HCT116 (cell line): Measurements from ENCODE around the gene SLC44A1.

Experiments
- CTCF ChIP-seq, 3 experiments: fragments of 200-600 bp in 1 of 3; sonication (generic) in 1 of 3; IDR thresholded peaks in 2 of 3; conservative IDR thresholded peaks in 1 of 3; 2 replicates each; pipeline ENCODE4 v1.5.1; 2012 to 2017; ENCODE audit warnings: low read depth in 2 of 3, low read length in 2 of 3, antibody characterized with exemption in 1 of 3, borderline replicate concordance in 1 of 3, control low read depth in 1 of 3, mild to moderate bottlenecking in 1 of 3, mixed read lengths in 1 of 3, mixed run types in 1 of 3, moderate library complexity in 1 of 3; ENCODE audit not compliant: insufficient read depth in 1 of 3
- EZH2 ChIP-seq: fragments of 200-600 bp; sonication (generic); IDR thresholded peaks from 2 replicates; pipeline ENCODE4 v1.6.1; 2017; ENCODE audit warnings: antibody characterized with exemption, mixed run types
- EZH2phosphoT487 ChIP-seq: fragments of 200-600 bp; IDR thresholded peaks from 2 replicates; pipeline ENCODE4 v1.6.1; 2018; ENCODE audit warnings: antibody characterized with exemption, borderline replicate concordance
- FOSL1 ChIP-seq: IDR thresholded peaks from 2 replicates; pipeline ENCODE4 v1.6.1; 2012; ENCODE audit warnings: low read depth
- JUND ChIP-seq: IDR thresholded peaks from 2 replicates; pipeline ENCODE4 v1.6.1; 2012
- MAX ChIP-seq: IDR thresholded peaks from 2 replicates; pipeline ENCODE4 v1.6.1; 2012
- POLR2A ChIP-seq: IDR thresholded peaks from 2 replicates; pipeline ENCODE4 v1.7.0; 2011; ENCODE audit warnings: borderline replicate concordance; ENCODE audit not compliant: insufficient read depth, insufficient read length; ENCODE audit errors: extremely low read depth
- POLR2AphosphoS5 ChIP-seq: IDR thresholded peaks from 2 replicates; pipeline ENCODE4 v1.6.1; 2011; ENCODE audit warnings: mild to moderate bottlenecking, low read depth, low read length, moderate library complexity
- RAD21 ChIP-seq: IDR thresholded peaks from 2 replicates; pipeline ENCODE4 v1.6.1; 2012; ENCODE audit warnings: low read depth, mild to moderate bottlenecking
- REST ChIP-seq: IDR thresholded peaks from 2 replicates; pipeline ENCODE4 v1.6.1; 2012; ENCODE audit warnings: low read depth
- SP1 ChIP-seq: IDR thresholded peaks from 2 replicates; pipeline ENCODE4 v1.6.1; 2012; ENCODE audit warnings: low read depth
- SRF ChIP-seq: IDR thresholded peaks from 2 replicates; pipeline ENCODE4 v1.6.1; 2012; ENCODE audit warnings: low read depth
- TCF7L2 ChIP-seq: IDR thresholded peaks from 2 replicates; pipeline ENCODE4 v1.7.0; 2011; ENCODE audit warnings: borderline replicate concordance, inconsistent platforms; ENCODE audit not compliant: insufficient read depth, insufficient read length; ENCODE audit errors: extremely low read depth
- ZBTB33 ChIP-seq: IDR thresholded peaks from 2 replicates; pipeline ENCODE4 v1.6.1; 2011; ENCODE audit warnings: mild to moderate bottlenecking, low read length, moderate library complexity; ENCODE audit not compliant: insufficient replicate concordance; ENCODE audit errors: extremely low read depth

GRCh38 chr9:105363837-105364236 lies 119.4 kb downstream of the SLC44A1 start:
- TF ChIP-seq EZH2phosphoT487, result no peak
- TF ChIP-seq POLR2A, result no peak
- no peak for TF ChIP-seq CTCF (IDR thresholded peaks at IDR 0.05 in 2 of 3, conservative IDR thresholded peaks at IDR 0.05 in 1 of 3; ENCODE audit: borderline replicate concordance in 1 of 3, insufficient read depth in 1 of 3, low read depth in 2 of 3, low read length in 2 of 3)
- TF ChIP-seq POLR2AphosphoS5, result no peak
- no peak for TF ChIP-seq RAD21
- no peak for TF ChIP-seq MAX
- no peak for TF ChIP-seq FOSL1
- TF ChIP-seq JUND, result no peak
- TF ChIP-seq EZH2, result no peak
- TF ChIP-seq SRF, result no peak
- TF ChIP-seq TCF7L2, result no peak
- no peak for TF ChIP-seq REST
- no peak for TF ChIP-seq SP1
- no peak for TF ChIP-seq ZBTB33
